ENCODE results near the gene KBTBD7.
"Not testable (repeated sequence)": the region's sequence is repeated elsewhere in the genome, so short reads cannot be mapped to it uniquely, and the experiment has no call there.

KBTBD7 gene

GRCh38 chr13:41196620-41197019 lies 2.3 kb upstream of the KBTBD7 start:
- peak; percentile 69 for DNase-seq

DNA sequence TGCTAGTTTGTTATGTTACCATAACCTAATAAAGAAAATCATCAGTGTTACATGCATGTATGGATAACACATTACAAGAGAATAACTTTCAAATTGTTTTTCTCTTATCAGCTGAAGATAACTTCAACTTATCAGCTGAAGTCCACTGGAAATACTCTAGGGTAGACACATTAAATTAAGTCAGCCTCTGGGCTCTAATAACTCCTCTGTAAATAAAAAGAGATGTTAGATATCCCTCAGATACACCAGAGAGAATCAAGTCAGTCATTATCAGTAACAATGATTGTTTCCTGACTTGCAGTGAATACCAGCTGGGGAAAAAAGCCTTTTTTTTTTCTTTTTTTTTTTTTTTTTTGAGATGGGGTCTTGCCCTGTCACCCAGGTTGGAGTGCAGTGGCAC lies 1.6 kb upstream of the KBTBD7 start:
- DNase-seq = no peak

DNA sequence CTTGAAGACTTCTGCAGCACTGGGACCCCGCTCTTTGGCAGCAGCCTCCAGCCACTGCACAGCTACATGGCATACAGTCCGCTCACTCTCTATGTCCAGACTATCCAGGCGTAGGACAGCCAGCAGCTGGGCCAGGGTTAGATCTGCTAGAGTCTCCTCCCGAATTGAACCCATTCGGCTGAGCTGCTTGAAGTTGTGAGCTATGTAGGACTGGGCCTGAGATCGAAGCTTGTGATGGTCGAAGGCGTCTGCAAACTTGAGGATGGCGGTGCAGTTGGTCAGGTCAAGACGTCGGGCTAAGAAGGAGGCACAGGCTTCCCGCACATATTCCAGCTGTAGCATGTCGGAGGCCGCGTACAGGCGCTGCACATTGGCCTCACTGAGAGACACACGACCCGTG lies 900 bp downstream of the KBTBD7 start:
- no peak for DNase-seq

- DNase-seq = no peak
These were observed 5.8 kb downstream of the KBTBD7 start for GRCh38 chr13:41188584-41188983.

- no peak for DNase-seq
These were observed 7.9 kb downstream of the KBTBD7 start for GRCh38 chr13:41186481-41186880.

- DNase-seq = no peak
These were observed 12.1 kb downstream of the KBTBD7 start for GRCh38 chr13:41182231-41182630.

DNA sequence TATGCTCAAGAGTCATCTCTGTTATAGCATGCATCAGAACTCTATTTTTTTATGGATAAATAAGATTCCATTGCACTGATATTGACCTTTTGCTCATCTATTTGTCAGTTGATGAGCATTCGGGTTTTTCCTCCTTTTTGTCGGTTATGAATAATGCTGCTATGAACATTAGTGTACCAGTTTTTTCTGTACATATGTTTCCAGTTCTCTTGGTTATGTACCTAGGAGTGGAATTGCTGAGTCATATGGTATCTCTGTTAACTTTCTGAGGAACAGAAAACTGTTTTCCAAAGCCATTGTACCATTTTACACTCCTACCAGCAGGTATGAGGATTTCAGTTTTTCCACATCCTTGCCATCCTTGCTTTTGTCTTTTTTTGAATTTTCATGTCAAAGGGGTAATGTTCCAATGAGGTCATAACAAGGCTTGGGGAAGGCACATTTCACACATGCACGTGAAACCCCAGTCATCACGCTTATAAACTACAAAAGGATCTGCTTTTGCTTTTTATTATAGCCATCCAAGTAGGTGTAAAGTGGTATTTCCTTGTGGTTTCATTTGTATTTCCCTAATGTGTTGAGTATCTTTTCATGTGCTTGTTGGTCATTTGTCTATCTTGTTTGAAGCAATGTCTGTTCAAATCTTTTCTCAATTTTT lies 14.6 kb downstream of the KBTBD7 start:
- no peak for DNase-seq

DNA sequence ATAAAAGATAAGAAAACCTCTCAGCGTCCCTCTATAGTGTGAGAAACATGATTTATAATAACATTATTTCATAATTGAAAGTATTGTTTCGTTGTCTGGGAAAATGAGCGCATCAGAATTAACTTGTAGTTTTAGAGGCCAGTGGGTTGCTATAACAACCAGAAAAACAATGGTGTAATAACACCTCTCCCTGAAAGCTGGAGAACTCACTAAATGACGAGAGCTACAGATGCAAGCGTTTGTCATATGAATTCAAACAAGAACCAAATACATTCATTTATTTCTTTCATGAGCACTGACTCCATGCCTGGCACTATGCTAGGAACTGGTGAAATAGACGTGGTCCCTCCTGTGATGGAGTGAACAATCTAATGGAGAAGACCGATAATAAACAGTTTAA lies 16.3 kb downstream of the KBTBD7 start:
- DNase-seq = peak; percentile 14

GRCh38 chr13:41177616-41178015 lies 16.8 kb downstream of the KBTBD7 start:
- peak; percentile 33 for DNase-seq

DNA sequence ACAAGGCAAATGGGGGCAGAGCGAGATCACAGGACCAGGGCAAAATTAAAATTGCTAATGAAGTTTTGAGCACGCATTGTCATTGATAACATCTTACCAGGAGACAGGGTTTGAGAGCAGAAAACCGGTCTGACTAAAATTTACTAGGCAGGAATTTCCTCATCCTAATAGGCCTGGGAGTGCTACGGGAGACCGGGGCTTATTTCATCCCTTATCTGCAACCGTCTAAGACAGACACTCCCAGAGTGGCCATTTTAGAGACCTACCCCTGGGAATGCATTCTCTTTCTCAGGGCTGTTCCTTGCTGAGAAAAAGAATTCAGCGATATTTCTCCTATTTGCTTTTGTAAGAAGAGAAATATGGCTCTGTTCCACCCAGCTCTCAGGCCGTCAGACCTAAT lies 18.8 kb downstream of the KBTBD7 start:
- DNase-seq = not testable (repeated sequence)

GRCh38 chr13:41162151-41162550 lies 32.2 kb downstream of the KBTBD7 start:
- DNase-seq = peak; percentile 70

DNA sequence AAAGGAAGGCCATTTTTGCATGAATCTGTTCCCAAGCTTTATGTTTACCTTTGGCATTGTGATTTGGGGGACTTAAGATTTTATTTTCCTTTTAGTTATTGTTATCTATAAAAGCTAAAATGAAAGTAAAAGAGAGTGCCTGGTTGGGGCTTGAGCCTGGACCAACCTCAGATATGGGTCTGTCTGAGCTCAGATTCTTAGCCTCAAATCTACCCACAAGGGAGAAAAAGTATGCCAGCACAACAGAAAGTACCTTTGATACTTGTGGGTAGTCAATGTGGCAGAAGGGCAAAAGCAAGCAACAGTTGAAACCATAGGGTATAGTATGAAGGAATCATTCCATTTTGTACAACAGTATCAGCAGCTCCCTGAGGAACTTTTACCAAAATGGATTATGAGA lies 35.2 kb downstream of the KBTBD7 start:
- no peak for DNase-seq

DNA sequence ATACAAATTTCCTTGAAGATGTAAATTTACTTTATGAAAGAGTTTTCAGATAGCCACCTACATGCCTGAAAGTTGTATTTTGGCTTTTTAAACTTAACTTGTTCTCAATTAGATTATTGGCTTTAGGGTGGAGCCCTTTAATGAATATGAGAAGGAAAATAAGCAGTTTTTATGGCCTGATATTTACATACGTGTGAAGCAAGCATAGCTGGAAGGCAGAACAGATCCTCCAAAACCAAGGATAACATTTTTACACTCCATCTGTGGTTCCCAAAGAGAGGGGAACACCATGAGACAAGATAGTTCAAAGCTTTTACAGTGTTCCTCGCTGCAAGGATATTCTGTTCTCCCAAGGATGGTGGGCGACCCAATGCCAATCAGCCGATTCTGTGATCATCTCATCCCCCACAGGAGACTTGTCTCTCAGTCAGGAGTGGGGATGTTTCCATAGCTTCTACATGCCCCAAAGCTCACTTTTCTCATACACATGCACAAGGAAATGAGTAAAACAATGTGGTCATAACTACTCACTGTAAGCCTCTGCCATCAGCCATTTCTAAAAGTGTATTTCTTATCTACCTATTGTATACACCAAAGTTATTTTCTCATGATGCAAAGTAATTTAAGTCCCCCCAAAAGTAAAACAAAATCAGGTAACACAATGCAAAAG lies 37.2 kb downstream of the KBTBD7 start:
- DNase-seq = no peak

- DNase-seq = no peak
These were observed 37.7 kb downstream of the KBTBD7 start for GRCh38 chr13:41156620-41157019.

DNA sequence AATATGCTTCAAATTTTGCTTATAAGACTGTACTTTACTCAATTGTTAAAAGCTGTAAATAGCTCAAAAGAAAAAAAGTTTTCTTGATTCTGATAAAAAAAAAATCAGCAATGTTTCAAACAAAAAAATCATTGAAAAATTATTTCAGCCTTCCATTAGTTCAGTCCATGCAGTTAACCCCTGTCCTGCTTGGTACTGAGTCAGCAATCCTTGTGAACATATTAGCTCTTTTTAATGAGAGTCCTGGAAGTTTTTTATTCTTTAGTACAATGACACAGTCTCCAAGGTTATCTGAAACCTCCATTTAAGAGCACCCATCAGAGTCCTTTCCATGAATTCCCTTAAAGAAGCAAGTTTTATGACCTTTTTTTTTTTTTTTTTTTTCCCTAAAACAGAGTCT lies 40.3 kb downstream of the KBTBD7 start:
- DNase-seq = no peak

DNA sequence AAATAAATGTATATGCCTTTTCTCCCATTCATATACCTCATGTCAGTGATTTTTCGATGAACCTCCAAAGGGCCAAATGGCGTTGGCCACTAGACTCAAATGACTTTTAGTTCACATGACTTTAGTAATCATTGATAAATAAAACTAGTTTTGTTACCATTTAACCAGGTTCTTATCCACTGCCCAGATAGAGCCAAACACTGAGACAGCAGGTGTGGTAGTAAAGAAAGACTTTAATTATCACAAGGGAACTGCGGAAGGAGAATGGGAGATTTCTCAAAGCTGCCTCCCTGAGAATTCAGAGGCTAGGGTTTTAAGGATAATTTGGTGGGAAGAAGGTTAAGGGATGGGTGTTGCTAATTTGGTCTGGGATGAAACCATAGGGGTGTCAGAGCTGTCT lies 42.4 kb downstream of the KBTBD7 start:
- DNase-seq = no peak

- no peak for DNase-seq
These were observed 44.3 kb downstream of the KBTBD7 start for GRCh38 chr13:41150058-41150457.

GRCh38 chr13:41148419-41149283 lies 45.7 kb downstream of the KBTBD7 start:
- DNase-seq = peak; percentile 27

GRCh38 chr13:41145136-41145908 lies 49.0 kb downstream of the KBTBD7 start:
- no peak for DNase-seq

GRCh38 chr13:41144576-41144975 lies 49.8 kb downstream of the KBTBD7 start:
- no peak for DNase-seq

Data from hematopoietic multipotent progenitor cell treated with erythropoietin and hydrocortisone succinate and interleukin-3 and kit ligand, for 4 days (in vitro differentiated cells).